Stimulated activated CD4-positive, alpha-beta T cell treated with anti-CD3 and anti-CD28 coated beads, Interleukin-4, amount 100 ng/mL, for 4 hours (primary cell): ENCODE measurements around the gene CRYGB.
"Not testable (repeated sequence)": the region's sequence is repeated elsewhere in the genome, so short reads cannot be mapped to it uniquely, and the experiment has no call there.

Experiments
- DNase-seq, 2 experiments: peaks; one replicate each; pipeline ENCODE4 v3.0.0-alpha.2; 2020

The CRYGB gene

DNA sequence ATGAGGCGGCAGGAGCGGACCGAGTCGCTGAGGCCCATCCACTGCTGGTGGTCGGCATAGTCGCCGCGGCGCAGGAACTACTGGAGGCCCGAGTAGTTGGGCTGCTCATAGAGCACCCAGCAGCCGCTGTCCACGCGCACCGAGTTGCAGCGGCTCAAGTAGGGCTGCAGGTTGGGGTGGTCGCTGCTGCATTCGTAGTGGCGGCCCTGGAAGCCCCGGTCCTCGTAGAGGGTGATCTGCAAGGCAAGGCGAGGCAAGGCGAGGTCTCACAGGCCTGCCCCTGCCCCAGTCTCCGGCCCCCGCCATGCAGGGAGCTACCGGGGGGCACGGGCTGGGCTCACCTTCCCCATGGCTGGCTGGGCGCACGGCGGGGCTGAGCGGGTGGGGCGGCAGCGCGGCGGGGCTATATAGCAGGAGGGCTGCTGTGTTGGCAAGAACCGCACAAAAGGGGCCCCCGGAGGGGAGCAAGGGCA, 33.6 kb downstream of the CRYGB start:
- not testable (repeated sequence) for DNase-seq

DNA sequence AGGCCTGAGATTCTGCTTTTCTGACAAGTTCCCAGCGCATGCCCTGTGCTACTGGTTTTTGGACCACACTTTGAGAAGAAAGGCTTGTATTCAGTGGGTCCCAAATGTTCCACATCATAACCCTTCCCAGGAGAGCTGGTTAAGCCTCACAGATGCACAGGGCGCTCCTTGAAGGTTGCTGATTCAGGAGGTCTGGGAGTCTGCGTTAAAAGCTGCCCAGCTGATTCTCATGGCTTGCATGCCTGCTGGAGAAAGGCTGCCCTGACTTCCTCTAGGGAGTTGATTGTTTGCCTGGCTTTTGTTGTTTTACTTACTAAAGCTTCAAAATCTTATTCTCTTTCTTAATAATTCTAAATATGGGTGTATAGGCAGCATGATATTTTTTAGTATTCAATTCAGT, 42.3 kb downstream of the CRYGB start:
- DNase-seq: no peak

DNA sequence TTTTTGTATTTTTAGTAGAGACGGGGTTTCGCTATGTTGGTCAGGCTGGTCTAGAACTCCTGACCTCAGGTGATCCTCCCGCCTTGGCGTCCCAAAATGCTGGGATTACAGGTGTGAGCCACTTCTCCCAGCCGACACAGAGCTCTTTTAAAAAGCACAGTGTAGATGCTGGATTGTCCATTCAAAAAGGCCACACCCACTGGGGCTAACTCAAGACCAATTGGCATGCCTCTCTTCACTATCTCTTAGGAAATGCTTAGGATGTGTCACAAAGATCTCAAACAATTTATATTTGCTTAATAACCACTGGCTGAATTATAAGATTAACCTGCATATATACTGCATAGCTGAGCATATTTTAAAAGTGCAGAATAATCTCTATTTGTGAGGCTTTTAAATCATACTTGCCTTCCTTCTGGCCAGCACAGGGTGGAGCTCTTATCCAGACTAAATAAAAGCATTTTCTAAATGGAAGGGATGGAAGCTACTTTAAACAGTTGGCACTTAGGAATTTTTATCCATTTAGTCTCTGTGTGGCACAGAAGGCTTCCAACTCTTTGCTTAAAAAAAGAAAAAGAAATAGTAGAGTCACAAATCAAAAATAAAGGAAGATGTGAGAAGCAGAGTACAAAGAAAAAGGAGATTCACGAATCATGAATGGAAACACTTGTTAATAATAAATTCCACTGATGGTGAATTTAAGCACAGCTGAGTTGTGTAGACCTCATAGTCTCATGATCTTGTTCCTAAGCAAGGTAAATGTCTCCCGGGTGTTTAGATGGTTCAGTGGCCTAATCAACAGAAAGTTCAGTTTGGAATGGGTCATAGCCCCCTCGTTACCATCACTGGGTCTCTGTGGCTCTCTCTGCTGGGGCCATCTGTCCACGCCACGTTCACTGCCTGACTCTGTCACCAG, 44.0 kb downstream of the CRYGB start:
- DNase-seq: no peak

DNA sequence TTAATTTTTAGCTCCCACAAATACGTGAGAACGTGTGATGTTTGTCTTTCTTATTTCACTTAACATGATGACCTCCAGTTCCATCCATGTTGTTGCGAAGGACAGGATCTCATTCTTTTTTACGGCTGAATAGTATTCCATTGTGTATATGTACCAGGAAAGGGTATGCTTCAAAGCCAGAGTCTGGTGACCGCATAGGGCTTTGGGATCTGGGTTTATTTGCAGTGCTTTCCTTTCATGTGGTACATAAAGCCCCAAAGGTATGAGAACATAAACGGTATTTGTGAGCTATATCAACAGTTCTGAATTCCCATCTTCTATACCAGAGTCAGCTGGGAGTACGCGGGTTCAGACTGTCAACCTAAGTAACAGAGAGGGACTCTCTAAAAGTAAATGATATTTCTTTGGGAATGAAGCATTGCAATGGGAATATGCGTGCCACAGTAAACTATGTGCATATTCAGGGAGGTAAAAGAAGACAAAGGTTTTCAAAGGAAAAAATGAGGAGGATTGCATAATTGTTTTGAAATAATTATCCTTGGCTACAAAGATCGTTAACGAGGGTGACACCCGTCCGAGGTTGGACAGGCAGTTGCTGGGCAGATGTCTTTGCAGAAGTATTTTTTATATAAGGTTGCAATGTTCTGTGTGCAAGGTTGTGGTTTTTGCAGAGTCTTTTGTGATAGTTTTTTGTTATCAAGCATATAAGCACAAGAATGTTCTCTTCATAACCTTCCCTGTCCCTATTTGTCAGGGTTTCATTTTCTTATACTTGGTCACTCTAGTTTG, 46.1 kb downstream of the CRYGB start:
- no peak for DNase-seq

DNA sequence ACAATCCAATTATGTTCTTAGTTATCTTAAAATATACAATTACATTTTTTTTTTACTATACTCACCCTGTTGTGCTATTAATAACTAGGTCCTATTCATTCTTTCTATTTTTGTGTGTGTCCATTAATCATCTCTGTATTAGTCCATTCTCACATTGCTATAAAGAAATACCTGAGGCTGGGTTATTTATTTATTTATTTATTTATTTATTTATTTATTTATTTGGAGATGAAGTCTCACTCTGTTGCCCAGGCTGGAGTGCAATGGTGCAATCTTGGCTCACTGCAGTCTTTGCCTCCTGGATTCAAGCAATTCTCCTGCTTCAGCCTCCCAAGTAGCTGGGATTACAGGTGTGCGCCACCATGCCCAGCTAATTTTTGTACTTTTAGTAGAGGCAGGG, 47.3 kb downstream of the CRYGB start:
- not testable (repeated sequence) for DNase-seq

DNA sequence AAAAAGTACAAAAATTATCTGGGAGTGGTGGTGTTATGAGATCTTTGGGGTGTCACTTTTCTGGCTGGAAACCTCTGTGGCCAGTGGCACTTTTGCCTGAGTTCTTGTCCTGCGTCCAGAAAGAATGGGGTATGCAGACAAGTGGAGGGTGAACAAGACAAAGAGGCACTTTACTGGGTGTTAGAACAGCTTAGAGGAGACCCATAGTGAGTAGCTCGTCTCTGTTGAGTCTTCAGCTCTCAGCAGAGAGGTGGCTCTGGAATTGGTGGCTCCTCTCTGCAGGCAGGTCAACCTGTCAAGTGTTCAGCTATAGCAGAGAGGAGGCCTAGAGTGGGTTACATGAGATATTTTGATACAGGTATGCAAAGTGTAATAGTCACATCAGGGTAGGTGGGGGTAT, 47.7 kb downstream of the CRYGB start:
- DNase-seq: no peak

DNA sequence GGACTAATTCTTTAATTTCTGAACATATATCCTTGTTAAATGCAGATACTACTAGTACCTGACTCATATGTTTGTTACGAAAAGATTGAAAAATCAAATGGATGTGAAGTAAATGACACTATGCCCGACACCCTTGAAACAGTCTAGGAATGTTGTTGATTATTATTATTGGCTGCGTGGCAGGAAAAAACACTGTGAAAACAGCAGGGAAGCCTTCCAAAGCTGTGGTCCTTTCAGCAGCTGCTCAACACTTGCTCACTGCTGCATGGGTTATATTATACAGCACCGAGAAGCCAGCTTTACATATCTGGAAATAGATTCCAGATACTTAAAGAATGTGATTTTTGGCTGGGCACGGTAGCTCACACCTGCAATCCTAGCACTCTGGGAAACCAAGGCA, 48.2 kb downstream of the CRYGB start:
- no peak for DNase-seq

DNA sequence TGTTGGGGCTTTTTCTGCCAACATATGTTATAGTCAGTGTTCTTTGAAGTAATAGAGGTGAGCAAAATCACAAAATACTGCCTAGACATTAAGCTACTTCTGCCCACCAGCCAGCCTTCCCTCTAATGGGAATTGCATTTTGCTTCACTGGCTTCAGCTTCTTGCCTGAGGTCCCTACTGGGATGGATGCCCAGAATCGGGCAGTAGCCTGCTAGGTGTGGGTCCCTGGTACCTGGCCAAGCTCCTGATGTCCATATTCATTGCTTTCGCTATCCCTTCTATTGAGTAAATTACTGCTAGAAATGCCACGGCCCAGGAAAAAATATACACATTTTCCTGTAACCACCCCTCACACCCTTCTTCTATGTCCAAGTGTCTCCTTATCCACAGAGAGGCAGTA, 48.6 kb downstream of the CRYGB start:
- no peak for DNase-seq

DNA sequence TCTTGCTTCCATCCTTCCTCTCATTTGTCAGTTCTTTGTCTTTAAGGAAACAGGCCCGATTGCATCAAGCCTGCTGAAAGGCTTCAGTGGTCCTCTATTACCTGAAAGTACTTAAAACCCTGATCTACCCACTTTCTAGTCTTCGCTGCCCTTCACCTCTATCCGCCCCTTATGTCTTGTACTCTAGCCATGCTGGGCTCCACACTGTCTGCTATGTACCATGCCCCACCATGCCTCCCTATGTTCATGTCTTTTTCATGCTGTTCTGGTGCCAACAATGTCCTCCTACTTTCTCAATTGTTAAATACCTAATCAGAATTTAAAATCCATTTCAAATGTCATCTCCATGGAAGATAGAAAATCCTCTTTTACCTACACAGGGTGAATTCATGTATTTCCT, 49.9 kb downstream of the CRYGB start:
- no peak for DNase-seq

DNA sequence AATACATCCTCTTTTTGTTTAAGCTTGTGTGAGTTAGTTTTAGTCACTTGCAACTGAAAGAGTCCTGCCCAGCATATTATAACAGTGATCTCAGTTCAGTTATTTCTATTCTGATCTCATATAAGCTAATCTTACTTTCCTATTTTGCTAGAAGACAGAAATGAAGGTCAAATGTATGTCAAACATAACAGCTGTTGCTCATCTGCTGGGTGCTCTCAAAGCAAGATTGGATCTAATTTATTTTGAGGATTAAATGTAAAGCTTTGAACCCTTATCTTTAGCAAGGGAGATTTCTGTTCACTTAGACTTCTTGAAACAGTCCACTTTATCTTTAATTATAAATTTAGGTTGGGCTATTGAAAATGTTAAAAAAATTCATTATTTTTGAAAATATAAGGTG, 52.8 kb downstream of the CRYGB start:
- no peak for DNase-seq
